GM19468 (cell line): ENCODE data around the gene RPL39L.

Source experiments
- ATAC-seq: cut with Tn5 transposase; IDR thresholded peaks from one replicate; pipeline ENCODE4 v1.9.1; 2021; ENCODE audit warnings: mild to moderate bottlenecking, moderate library complexity, moderate number of reproducible peaks; ENCODE audit not compliant: unreplicated experiment; ENCODE audit errors: extremely low read depth

RPL39L gene

DNA sequence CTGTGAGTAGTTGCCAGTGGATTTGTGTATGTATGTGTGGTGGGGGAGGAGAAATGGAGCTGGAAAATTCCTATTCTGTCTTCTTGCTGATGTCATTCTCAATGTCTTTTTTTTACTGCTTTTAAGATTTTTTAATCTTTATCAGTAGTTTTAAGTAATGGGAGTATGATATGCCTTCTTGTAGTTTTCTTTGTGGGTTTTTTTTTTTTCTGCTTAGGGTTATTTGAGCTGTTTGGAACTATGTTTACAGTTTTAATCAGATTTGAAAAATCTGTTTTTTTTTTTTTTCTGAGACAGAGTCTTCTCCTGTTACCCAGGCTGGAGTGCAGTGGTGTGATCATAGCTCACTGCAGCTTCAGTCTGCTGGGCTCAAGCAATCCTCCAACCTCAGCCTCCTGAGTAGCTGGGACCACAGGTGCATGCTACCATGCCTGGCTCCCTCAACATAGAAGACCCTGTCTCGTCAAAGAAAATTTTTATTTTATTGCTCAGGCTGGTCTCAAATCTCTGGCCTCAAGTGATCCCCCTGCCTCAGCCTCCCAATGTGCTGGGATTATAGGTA, 37.1 kb downstream of the RPL39L start:
- no peak for ATAC-seq

DNA sequence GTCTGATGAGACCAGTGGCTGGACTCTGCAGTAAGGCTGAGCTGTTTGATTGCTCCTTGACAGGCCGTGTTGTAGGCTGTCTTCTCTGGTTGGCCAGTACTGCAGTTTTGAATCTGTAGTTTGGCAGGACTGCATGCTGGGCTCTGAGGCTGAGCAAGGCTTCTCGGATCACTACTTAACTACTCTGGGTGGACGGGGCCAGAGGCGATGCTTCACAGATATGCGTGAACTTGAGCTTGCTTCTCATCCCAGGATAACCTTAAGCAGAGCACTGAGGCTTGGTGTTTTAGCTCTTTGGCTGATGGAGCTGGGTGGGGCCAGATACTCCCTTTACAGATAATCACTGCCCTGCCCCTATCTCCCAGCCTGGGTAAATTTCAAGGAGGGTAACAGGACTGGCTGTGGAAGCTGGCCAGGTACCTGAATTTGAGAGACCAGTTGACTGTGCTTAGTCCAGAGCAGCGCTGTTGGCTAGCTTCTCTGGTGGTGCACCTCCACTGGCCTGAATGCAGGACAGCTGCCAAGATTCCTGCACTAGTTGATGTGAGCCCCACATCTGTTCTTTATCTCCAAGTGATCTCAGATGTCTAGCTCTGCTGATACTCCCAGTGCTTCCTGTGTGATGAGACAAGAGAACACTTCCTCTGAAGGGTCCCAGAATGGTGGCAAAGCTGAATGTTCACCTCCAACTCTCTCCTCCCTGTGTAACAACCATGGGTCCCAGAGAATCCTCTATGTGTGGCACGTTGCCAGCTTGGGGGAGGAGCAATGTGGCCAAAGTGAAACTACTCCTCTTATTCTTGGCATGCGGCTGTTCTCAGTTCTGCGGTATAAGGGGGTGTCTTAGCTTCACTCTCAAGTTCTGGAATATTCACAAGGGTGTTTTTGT, 37.9 kb downstream of the RPL39L start:
- ATAC-seq: no peak

DNA sequence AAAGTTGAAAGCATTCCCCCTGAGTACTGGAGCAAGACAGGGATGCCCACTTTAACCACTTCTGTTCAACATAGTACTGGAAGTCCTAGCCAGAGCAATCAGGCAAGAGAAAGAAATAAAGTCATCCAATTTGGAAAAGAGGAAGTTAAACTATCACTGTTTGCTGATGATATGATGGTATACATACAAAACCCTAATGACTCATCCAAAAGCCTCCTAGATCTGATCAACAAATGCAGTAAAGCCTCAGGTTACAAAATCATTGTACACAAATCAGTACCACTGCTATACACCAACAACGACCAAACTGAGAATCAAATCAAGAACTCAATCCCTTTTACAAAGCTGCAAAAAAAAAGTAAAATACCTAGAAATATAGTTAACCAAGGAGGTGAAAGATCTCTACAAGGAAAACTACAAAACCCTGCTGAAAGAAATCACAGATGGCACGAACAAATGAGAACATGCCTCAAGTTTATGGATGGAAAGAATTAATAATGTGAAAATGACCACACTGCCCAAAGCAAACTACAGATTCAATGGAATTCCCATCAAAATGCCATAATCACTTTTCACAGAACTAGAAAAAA, 40.3 kb downstream of the RPL39L start:
- no peak for ATAC-seq

DNA sequence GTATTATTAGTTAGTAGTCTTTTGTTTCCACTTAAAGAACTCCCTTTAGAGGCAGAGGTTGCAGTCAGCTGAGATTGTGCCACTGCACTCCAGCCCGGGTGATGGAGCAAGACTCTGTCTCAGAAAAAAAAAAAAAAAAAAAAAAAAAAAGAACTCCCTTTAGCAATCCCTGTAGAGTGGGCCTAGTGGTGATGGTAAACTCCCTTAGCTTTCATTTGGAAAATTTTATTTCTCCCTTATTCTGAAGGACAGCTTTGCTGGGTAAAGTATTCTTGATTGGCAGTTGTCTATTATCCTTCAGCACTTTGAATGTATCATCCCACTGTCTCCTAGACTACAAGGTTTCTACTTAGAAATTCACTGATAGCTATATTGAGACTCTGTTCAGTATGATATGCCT, 46.0 kb downstream of the RPL39L start:
- ATAC-seq: no peak

DNA sequence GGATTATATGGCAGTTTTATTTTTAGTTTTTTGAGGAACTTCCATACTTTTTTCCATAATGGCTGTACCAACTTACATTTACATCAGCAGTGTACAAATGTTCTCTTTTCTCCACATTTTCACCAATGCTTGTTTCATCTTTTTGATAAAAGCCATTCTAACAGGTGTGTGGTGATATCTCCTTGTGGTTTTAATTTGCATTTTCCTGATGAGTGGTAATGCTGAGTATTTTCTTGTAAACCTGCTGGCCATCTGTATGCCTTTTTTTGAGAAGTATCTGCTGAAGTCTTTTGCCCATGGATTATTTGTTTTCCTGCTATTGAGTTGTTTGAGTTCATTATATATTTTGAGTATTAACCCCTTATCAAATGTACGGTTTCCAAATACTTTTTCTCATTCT, 50.6 kb downstream of the RPL39L start:
- no peak for ATAC-seq

DNA sequence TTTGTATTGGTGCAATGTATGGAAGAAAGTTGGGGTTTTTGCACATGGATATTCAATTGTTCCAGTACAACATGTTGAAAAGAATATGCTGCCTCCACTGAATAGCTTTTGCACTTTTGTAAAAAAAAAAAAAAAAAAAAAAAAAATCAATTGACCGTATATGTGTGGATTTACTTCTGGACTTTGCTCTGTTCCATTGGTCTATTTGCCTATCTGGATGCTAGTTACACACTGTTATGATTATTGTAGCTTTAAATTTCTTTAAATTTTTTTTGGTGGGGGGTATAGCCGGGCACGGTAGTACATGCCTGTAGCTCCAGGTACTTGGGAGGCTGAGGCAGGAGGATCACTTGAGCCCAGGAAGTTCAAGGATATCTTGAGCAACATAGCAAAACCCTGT, 52.5 kb downstream of the RPL39L start:
- ATAC-seq: no peak

DNA sequence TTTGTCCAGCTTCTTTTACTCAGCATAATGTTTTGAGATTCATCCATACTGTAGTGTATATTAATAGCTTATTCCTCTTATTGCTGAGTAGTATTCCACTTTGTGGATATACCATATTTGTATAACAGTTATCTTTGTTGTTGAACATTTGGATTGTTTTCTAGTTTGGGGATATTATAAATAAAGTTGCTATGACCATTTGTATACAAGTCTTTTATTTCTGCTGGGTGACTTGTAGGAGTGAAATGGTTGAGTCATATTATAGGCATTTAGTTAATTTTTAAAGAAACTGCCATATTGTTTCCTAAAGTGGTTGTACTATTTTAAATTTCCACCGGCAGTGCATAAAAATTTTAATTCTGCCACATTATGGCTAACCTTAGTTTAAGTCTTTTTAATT, 53.4 kb downstream of the RPL39L start:
- ATAC-seq: no peak

DNA sequence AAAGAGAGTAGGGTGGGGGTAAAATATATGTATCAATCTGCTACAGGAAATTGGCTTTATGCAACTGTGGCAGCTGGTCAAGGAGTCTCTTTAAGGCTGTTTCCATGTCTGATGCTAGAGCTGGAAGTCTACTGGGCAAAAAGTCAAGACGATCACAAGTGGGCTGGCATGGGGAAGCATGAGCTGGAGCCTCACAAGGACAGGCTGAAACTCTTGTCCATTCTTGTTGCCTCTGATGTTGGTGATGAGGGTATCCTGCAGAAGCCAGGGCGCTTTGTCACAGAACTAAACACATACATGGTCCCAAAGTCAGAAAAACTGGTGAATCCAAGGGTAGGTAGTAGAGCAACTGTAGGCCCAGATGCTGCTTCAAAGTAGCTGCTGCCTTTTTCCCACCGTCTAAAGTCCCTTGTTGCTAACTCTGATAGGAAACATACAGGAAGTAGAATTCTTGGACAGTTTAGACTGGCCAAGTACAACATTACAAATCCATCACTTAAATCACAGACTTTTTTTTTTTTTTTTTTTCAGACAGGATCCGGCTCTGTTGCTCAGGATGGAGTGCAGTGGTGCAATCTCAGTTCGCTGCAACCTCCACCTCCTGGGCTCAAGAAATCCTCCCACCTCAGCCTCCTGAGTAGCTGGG, 54.2 kb downstream of the RPL39L start:
- no peak for ATAC-seq

DNA sequence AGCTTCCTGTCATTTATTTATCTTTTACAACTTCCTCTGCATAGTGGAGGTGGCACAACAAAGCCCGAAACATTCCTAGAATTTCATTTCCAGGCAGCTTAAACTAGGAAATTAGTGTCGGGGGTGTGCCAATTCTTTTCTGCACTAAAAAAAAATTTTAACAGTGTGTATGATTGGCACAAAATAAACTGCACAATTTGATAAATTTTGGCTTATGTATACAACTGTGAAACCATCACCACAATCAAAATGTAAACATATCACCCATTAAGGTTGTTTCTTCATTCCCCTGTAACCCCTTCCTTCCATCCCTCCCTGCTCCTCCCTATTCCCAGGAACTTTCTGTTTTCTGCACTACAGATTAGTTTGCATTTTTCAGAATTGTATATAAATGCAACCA, 54.7 kb downstream of the RPL39L start:
- ATAC-seq: no peak

DNA sequence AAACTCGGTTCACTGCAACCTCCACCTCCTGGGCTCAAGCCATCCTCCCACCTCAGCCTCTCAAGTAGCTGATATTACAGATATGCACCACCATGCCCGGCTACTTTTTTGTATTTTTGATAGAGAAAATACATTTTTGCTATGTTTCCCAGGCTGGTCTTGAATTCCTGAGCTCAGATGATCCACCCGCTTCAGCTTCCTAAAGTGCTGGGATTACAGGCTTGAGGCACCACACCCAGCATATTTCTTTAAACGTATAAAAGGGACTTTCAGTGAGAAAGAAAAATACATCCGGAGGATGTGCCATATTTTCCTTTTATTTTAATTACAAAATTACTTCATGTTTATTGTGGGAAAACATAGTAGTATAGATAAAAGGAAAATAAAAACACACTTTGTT, 55.2 kb downstream of the RPL39L start:
- ATAC-seq: no peak

DNA sequence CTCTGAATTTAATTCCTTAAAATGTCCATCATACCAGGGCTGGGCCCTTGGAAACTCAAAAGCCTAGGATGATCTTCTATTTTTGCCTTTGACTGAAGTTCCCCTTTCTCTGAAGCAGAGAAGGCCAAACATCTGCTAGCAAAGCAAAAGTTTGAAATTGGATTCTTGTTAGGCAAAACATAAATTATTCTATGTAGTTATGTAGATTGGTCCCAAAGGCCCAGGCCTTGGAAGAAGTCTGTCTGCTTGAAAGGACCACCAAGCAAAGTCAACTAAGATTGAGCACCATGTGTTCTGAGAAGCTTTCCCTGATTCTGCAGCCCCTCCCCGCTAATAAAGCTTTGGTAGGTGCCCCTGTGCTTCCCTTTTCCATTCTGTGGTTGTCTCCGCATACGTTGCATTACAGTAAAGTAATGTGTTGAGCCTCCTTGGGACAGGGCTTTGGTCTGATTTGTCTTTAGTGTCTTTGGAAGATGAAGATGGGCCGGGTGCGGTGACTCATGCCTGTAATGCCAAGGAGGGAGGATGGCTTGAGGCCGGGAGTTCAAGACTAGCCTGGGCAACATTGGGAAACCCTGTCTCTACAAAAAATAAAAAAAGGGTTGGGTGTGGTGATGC, 56.4 kb downstream of the RPL39L start:
- no peak for ATAC-seq

DNA sequence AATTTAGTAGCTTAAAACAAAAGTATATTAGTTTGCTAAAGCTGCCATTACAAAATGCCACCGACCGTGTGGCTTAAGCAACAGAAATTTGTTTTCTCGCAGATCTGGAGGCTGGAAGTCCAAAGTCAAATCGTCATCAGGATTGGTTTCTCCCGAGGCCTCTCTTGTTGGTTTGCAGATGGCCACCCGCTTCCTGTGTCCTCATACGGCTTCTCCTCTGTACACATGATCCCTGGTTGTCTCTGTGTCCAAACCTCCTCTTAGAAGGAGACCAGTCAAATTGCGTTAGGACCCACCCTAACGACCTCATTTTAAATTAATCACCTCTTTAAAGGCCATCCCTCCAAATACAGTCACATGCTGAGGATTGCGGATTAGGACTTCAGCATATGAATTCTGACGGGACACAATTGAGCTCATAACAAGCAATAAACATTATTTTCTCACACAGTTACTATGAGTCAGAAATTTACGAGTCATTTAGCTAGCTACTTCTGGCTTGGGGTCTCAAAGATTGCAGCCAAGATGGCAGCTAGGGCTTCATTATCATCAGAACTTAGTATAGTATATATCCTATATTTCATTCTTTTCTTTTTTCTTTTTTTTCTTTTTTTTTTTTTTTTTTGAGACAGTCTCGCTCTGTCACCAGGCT, 58.4 kb downstream of the RPL39L start:
- no peak for ATAC-seq

DNA sequence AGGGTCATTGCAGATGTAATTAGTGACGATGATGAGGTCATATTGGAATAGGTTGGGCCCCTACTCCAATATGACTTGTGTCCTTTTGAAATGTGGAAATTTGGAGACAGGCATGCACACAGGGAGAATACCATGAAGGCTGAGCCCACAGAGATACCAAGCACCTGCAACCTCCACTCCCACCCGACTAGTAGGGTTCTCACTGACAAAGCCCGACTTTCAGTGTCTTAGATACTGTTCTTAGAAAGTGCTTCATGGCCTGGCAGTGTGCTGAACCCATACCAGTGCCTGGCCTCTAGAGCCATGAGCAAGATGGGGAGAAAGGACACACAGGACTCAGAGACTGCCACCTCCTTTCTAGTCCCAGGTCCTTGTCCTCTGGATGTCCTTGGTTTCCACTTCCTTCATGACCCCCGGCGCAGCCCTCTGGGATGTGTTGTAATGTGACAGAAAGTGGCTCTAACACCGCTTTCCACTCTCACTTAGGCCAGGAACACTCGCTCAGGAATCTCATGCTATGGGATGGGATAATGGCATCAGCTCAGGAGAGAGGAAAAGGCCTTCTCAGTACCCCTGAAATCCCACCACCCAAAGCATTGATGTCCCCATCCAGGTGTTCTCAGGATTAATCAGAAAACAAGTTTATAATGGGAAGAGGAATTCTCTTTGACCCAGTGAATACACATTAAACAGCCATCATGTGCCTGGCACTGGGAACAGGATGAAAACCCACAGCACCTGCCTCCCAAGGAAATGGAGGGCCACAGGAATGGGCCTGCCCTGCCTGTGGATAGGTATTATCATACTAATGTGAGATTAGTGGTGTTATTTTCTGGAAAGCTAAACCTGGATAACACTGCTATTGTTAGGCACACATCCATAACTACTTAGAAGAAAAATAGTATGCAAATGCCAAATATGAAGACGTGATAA, 59.9 kb downstream of the RPL39L start:
- no peak for ATAC-seq

DNA sequence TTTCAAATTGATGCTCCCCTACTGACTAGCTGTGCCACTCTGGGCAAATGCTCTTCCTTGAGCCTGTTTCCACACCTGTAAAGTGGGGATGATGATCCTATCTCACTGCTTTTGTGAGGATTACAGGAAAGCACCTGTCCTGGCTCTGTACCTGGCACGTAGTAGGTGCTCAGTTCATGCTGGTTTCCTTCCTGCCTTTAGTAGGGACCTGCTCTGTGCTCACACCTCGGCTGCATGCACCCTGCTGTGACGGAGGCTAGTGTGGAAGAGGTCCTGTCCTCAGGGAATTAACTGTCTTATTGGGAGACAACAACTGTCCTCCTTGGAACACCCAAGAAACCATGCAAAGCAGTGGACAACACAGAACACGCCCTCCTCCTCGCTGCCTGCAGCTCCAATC, 61.8 kb downstream of the RPL39L start:
- no peak for ATAC-seq

DNA sequence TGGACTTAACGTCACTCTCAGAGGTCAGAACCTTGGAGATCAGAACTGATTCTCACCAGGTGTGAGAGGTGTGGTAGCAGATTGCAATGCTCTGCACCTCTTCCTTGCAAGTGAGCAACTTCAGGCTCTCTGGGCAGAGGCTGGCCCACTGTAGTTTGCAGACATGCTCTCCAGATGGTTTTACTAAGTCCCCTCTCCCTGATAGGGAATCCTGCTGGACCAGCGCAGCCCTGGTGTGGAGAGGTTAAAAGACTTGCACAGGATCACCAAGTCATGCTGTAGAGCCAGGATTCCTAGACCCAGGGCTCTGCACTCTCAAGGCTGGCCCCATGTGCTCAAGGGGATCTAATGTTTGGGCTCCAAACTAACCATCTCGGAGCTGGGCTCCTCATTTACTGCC, 62.2 kb downstream of the RPL39L start:
- ATAC-seq: no peak

DNA sequence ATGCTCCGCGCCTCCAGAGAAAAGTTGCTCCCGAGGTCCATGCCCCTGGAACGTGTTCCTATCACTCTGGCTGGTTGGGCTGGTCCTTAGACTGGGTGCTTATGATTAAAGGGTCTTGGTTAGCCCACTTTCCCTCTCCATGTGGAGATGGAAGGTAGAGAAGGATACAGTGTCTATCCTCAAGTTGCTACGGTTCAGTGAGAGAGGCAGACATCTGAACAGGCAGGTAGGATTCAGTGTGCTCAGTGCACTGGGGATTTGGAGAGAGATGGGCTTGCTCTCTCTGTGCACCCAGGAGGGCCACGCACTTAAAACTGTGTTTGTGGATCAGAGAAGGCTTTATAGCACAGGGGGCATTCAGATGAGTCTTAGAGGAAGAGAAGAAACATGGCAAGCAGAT, 63.0 kb downstream of the RPL39L start:
- no peak for ATAC-seq

DNA sequence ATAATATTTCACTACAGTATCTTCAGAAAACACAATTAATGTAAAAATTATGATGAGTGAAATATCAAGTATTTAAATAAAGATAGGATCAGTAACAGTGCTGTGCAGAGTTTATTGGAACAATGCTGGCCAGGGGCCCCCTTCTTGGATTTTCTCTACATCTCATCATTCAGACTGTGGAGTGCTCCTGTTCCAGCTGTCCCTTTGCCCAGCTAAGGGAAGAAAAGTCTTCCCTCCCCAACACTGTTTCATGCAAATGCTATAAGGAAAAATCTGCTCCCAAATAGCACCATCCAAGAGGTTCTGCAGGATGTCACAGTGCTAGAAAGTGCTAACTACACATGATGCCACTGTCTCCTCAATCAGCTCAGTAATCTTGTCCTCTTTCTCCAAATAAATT, 64.5 kb downstream of the RPL39L start:
- no peak for ATAC-seq

DNA sequence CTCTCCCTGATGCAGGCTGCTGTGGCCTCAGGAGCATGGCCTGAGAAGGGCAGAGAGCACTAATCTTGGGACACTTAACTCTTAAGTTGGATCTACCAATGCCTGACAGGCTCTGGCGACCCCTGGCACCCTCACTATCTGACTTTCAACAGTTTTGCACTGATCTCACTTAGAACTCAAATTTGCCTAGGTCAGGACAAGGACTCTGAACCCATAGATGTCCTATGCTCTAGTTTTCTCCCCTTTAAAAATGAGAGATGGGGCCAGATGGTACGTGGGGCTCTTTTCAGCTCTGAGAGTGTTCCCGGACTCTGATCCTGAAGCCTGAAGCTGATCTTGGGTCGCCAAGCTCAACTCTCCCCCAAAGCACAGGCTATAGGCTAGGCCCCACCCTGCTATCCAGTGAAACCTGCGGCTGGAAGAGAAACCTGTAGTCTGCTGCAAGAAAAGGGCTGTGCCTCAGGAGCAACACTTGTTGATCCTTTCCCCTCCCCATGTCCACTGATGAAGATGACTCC, 65.7 kb downstream of the RPL39L start:
- no peak for ATAC-seq

DNA sequence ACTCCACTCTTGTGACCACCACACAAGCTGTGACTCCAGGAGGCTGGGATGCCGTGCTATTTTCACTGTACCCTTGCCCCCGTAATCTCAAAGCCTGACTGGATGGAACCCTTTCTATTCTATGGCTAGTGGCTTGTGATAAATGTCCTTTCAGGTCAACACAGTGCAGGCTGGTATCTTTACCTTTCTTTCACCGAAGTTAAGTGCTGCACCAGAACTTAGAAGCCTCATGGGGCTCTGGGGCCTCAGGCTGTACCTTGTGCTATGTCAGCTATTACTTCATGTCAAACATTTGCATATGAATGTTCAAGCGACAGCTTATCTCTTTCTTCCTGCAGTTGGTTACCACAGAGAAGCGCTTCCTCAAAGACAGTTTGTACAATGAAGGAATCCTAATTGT, 66.8 kb downstream of the RPL39L start:
- ATAC-seq: no peak
